Activated CD8-positive, alpha-beta T cell treated with anti-CD3 and anti-CD28 coated beads, Interleukin-2, amount 10 ng/mL, durations not matched to agents 7 days and 5 days (primary cell): ENCODE data around the gene NCKAP5L. TPM values are rescaled to one million over a fixed set of nuclear protein-coding genes. Genes with fewer than 3 reads are reported as not detected.
"Not testable (repeated sequence)": the region's sequence is repeated elsewhere in the genome, so short reads cannot be mapped to it uniquely, and the experiment has no call there.

Source experiments
- ATAC-seq: fragments of 150-1000 bp; cut with Tn5 transposase; one replicate; pipeline ENCODE4 v1.10.0; 2021; ENCODE audit warnings: moderate library complexity
- CTCF ChIA-PET: fragments of 350-600 bp; sonication (Branson Sonifier 250); formaldehyde crosslinking; loops from one replicate; lab custom pipeline; 2021; ENCODE audit warnings: antibody characterized with exemption; lab: Charles Lee
- POLR2A ChIA-PET: fragments of 350-600 bp; sonication (Branson Sonifier 250); formaldehyde crosslinking; loops from one replicate; lab custom pipeline; 2021; ENCODE audit warnings: antibody characterized with exemption; lab: Charles Lee
- DNase-seq: peaks from one replicate; pipeline ENCODE4 v3.0.0-alpha.2; 2020
- H3K27ac Mint-ChIP-seq: one replicate; pipeline ENCODE4 v1.8.0; 2021; ENCODE audit warnings: mild to moderate bottlenecking, mixed read lengths
- H3K27me3 Mint-ChIP-seq: one replicate; pipeline ENCODE4 v1.8.0; 2021; ENCODE audit warnings: low read depth, mixed read lengths
- H3K36me3 Mint-ChIP-seq: one replicate; pipeline ENCODE4 v1.8.0; 2021; ENCODE audit warnings: low read depth, mixed read lengths
- H3K4me1 Mint-ChIP-seq: one replicate; pipeline ENCODE4 v1.8.0; 2021; ENCODE audit warnings: low read depth, mixed read lengths
- H3K4me3 Mint-ChIP-seq: one replicate; pipeline ENCODE4 v1.8.0; 2021; ENCODE audit warnings: mild to moderate bottlenecking, mixed read lengths
- H3K9me3 Mint-ChIP-seq: one replicate; pipeline ENCODE4 v1.8.0; 2022; ENCODE audit warnings: mixed read lengths; ENCODE audit not compliant: insufficient read depth
- total RNA-seq, 2 experiments: library from RNA; stranded (reverse); gene quantifications; one replicate each; pipeline ENCODE4 v1.2.3, GENCODE V29; 2021

NCKAP5L gene
- total RNA-seq, 2 experiments from 2014 or later, result 7.2 to 7.7 TPM

- Mint-ChIP-seq H3K27ac (no peak overlapping the region), H3K4me3 (no peak overlapping the region), H3K27me3 (peaks cover 7% of the 10 kb centered on the region), H3K4me1 (no peaks in the 10 kb centered on the region), H3K36me3 (no peaks in the 10 kb centered on the region), H3K9me3 (no peaks in the 10 kb centered on the region)
- ChIA-PET POLR2A (interaction anchor here (1.2 kb wide), 1 partner anchor 29 kb away, joined by 3 read pairs; no protein-coding TSS in a partner anchor), CTCF (interaction anchor here (0.8 to 6.5 kb wide), 4 partner anchors 13 to 103 kb away, joined by 3 to 63 read pairs (median 26); no protein-coding TSS in a partner anchor)
- DNase-seq (no peak), ATAC-seq (no peak)
These were observed 36.0 kb upstream of the NCKAP5L start for GRCh38 chr12:49863946-49864797.

DNA sequence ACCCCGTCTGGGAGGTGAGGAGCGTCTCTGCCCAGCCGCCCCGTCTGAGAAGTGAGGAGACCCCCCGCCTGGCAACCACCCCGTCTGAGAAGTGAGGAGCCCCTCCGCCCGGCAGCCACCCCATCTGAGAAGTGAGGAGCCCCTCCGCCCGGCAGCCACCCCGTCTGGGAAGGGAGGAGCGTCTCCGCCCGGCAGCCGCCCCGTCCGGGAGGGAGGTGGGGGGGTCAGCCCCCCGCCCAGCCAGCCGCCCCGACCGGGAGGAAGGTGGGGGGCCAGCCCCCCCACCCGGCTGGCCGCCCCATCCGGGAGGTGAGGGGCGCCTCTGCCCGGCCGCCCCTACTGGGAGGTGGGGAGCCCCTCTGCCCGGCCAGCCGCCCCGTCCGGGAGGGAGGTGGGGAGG, 32.7 kb upstream of the NCKAP5L start:
- H3K4me1 Mint-ChIP-seq, CTCF ChIA-PET, DNase-seq, ATAC-seq, H3K9me3 Mint-ChIP-seq, H3K36me3 Mint-ChIP-seq, H3K27ac Mint-ChIP-seq, H3K4me3 Mint-ChIP-seq, POLR2A ChIA-PET: not testable (repeated sequence)
- H3K27me3 Mint-ChIP-seq, result peaks cover 19% of the 10 kb centered on the region

DNA sequence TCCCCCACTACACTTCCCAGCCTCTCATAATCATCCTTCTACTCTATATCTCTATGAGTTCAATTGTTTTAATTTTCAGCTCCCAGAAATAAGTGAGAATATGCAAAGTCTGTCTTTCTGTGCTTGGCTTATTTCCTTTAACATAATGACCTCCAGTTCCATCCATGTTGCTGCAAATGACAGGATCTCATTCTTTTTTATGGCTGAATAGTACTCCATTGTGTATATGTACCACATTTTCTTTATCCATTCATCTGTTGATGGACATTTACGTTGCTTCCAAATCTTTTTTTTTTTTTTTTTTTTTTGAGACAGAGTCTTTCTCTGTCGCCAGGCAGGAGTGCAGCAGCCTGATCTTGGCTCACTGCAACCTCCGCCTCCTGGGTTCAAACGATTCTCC, 27.7 kb upstream of the NCKAP5L start:
- H3K9me3 Mint-ChIP-seq, DNase-seq, POLR2A ChIA-PET, H3K4me3 Mint-ChIP-seq, ATAC-seq, H3K4me1 Mint-ChIP-seq, H3K36me3 Mint-ChIP-seq, H3K27ac Mint-ChIP-seq: not testable (repeated sequence)
- CTCF ChIA-PET, result interaction anchor here (4.0 kb wide), 1 partner anchor 11 kb away, joined by 23 read pairs; no protein-coding TSS in a partner anchor
- H3K27me3 Mint-ChIP-seq, result peaks cover 38% of the 10 kb centered on the region

DNA sequence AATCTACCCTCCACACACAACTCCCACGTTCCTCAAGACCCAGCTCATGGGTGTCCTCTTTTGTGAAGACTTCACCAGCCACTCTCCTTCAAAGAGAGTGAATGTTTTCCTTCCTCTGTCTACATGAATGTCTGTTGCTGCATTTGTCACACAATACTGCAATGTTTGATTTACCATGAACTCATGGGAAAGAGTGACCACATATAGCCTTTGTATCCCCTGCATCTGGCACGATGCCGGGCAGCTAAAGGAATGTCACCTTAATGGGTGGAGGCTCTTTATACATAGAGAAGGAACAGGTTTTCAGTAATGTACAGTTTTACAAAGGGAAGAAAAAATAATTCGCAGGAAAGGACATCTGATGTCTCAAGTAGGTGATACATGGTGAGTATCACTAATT, 26.8 kb upstream of the NCKAP5L start:
- no peaks in the 10 kb centered on the region for H3K9me3 Mint-ChIP-seq
- no peak for DNase-seq
- ChIA-PET CTCF (interaction anchor here (1.6 to 4.0 kb wide), 2 partner anchors 12 to 91 kb away, joined by 5 to 23 read pairs; no protein-coding TSS in a partner anchor), POLR2A (no interaction called here)
- ATAC-seq, result no peak
- H3K4me3 Mint-ChIP-seq, result no peak overlapping the region
- no peak overlapping the region for H3K27ac Mint-ChIP-seq
- no peaks in the 10 kb centered on the region for H3K36me3 Mint-ChIP-seq
- peaks cover 42% of the 10 kb centered on the region for H3K27me3 Mint-ChIP-seq
- no peaks in the 10 kb centered on the region for H3K4me1 Mint-ChIP-seq

DNA sequence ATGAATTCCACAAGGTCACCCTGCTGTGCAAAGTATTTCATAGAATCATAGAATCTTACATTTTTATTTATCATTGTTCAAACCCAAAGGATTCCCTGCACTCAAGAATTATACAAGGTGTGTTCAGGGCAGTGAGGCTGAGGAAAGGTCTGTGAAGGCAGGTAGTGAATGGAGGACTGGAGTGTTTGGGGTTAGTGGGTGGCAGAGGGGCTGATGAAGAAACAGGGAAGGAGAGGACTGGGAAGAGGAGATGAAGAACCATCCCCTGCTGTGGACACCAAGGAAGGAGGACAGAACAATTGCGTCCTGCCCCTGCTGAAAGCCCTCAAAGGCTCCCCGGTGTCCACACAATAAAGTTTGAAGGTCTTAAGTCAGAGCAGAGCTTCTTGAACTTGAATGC, 25.5 kb upstream of the NCKAP5L start:
- ATAC-seq (no peak), DNase-seq (no peak)
- Mint-ChIP-seq H3K27ac (no peak overlapping the region), H3K9me3 (no peaks in the 10 kb centered on the region), H3K4me1 (no peaks in the 10 kb centered on the region), H3K4me3 (no peak overlapping the region), H3K27me3 (peaks cover 45% of the 10 kb centered on the region), H3K36me3 (no peaks in the 10 kb centered on the region)
- CTCF ChIA-PET, result interaction anchor here (1.6 to 4.0 kb wide), 2 partner anchors 13 to 92 kb away, joined by 5 to 23 read pairs; no protein-coding TSS in a partner anchor
- POLR2A ChIA-PET, result no interaction called here

GRCh38 chr12:49847161-49847560, 18.9 kb upstream of the NCKAP5L start:
- H3K4me3 Mint-ChIP-seq, result no peak overlapping the region
- peaks cover 4% of the 10 kb centered on the region for H3K36me3 Mint-ChIP-seq
- H3K9me3 Mint-ChIP-seq, result no peaks in the 10 kb centered on the region
- ChIA-PET CTCF (interaction anchor here (1.0 to 2.5 kb wide), 7 partner anchors 8 to 223 kb away, joined by 4 to 9 read pairs (median 7); partner anchors contain the start of gene TMBIM6), POLR2A (interaction anchor here (1.3 kb wide), 1 partner anchor 106 kb away, joined by 3 read pairs; no protein-coding TSS in a partner anchor)
- peaks cover 31% of the 10 kb centered on the region for H3K4me1 Mint-ChIP-seq
- ATAC-seq (no peak), DNase-seq (peak; percentile 52)
- peak overlapping the region; percentile 80 for H3K27ac Mint-ChIP-seq
- H3K27me3 Mint-ChIP-seq, result peaks cover 25% of the 10 kb centered on the region

DNA sequence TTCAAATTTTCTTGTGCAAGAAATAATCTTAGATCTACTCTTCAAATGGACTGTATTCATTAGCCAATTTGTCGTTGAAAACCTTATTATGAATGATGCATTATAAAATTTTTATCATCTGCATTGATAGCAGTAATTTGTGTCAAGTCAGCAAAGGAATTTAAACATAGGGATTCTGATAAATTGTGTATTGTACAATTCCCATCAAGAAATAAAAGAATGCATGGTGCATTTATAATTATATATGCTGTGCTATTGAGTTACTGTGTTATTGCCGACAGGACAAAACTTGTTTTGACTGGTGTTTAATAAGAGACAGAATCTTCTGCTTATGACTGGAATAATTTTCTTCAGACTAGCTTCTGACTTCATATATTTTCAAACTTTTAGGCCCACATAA, 17.8 kb upstream of the NCKAP5L start:
- CTCF ChIA-PET, result interaction anchor here (1.4 to 8.8 kb wide), 4 partner anchors 21 to 105 kb away, joined by 3 to 129 read pairs (median 9); partner anchors contain the start of gene TMBIM6
- Mint-ChIP-seq H3K27ac (no peak overlapping the region), H3K9me3 (no peaks in the 10 kb centered on the region)

DNA sequence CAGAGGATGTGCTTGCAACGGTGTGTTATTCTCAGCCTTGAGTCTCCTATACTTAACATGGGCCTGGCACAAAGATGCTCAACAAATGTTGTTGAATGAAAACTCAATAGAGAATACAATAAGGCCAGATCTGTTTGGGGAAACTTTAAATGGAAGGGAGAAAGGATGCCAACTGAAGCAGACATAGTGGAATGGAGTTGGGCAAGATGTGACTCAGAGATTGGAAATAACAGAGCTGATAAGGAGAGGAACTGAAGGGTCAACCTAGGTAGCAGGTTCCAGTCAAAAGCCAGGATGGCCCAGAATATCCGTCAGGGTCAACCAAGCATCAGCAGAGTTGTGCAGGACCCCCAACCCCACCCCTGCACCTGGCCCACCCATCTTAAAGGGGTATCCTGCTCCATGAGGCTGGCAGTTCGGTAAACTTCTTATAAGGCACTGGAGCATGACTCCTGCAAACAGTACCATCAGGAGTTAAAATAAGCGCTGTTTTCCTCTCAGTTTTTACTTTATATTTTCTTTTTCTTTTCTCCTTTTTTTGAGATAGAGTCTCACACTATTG, 15.7 kb upstream of the NCKAP5L start:
- peak overlapping the region; percentile 44 for H3K27ac Mint-ChIP-seq
- peaks cover 8% of the 10 kb centered on the region for H3K27me3 Mint-ChIP-seq
- peaks cover 48% of the 10 kb centered on the region for H3K4me1 Mint-ChIP-seq
- CTCF ChIA-PET, result interaction anchor here (1.0 to 8.8 kb wide), 5 partner anchors 23 to 123 kb away, joined by 3 to 129 read pairs (median 7); partner anchors contain the start of gene TMBIM6
- no peaks in the 10 kb centered on the region for H3K9me3 Mint-ChIP-seq
- H3K4me3 Mint-ChIP-seq, result peak overlapping the region; percentile 6
- no peak for DNase-seq
- POLR2A ChIA-PET, result interaction anchor here (0.9 to 2.2 kb wide), 5 partner anchors 8 to 140 kb away, joined by 4 to 20 read pairs (median 5); partner anchors contain the start of genes NCKAP5L and TMBIM6
- peaks cover 11% of the 10 kb centered on the region for H3K36me3 Mint-ChIP-seq
- no peak for ATAC-seq

More for the DNA sequence above, 17.8 kb upstream of the NCKAP5L start:
- Mint-ChIP-seq H3K4me1 (peaks cover 42% of the 10 kb centered on the region), H3K27me3 (peaks cover 17% of the 10 kb centered on the region), H3K36me3 (peaks cover 9% of the 10 kb centered on the region), H3K4me3 (no peak overlapping the region)
- DNase-seq (no peak), ATAC-seq (no peak)
- POLR2A ChIA-PET, result no interaction called here

GRCh38 chr12:49843411-49843810, 15.2 kb upstream of the NCKAP5L start:
- Mint-ChIP-seq H3K4me3 (peak overlapping the region; percentile 92), H3K27me3 (peaks cover 4% of the 10 kb centered on the region), H3K36me3 (peaks cover 11% of the 10 kb centered on the region), H3K9me3 (no peaks in the 10 kb centered on the region), H3K27ac (peak overlapping the region; percentile 86), H3K4me1 (peaks cover 51% of the 10 kb centered on the region)
- ChIA-PET CTCF (interaction anchor here (0.9 to 8.8 kb wide), 6 partner anchors 64 to 124 kb away, joined by 3 to 129 read pairs (median 6); partner anchors contain the start of gene TMBIM6), POLR2A (interaction anchor here (0.6 to 2.2 kb wide), 16 partner anchors 8 to 476 kb away, joined by 3 to 20 read pairs (median 4); partner anchors contain the start of genes NCKAP5L, SMARCD1, SPATS2 and TMBIM6)
- DNase-seq, result no peak
- ATAC-seq, result no peak

GRCh38 chr12:49842519-49843352, 14.5 kb upstream of the NCKAP5L start, which contains the start of gene BCDIN3D:
Gene BCDIN3D, minus strand, starts transcription at chr12:49843106. Its CDS starts 19 bp downstream, at chr12:49843087.
- ChIA-PET POLR2A (interaction anchor here (0.6 to 2.2 kb wide), 16 partner anchors 9 to 476 kb away, joined by 3 to 20 read pairs (median 4); partner anchors contain the start of genes NCKAP5L, SMARCD1, SPATS2 and TMBIM6), CTCF (interaction anchor here (0.6 to 8.8 kb wide), 8 partner anchors 9 to 125 kb away, joined by 3 to 129 read pairs (median 6); partner anchors contain the start of gene TMBIM6)
- peaks cover 51% of the 10 kb centered on the region for H3K4me1 Mint-ChIP-seq
- ATAC-seq (peak; percentile 96), DNase-seq (peak; percentile 93)
- H3K4me3 Mint-ChIP-seq, result peak within 1 kb of the TSS; percentile 92
- no peaks in the 10 kb centered on the region for H3K9me3 Mint-ChIP-seq
- peaks cover 16% of the 10 kb centered on the region for H3K36me3 Mint-ChIP-seq
- H3K27me3 Mint-ChIP-seq, result no peaks in the 10 kb centered on the region
- H3K27ac Mint-ChIP-seq, result peak within 1 kb of the TSS; percentile 86
